OCI-LY1 (cell line): Measurements from ENCODE around the gene TMEM222.

Experiments
- H2AFZ ChIP-seq: fragments of 200-600 bp; sonication (generic), shearing (Covaris generic); 2 replicates; pipeline ENCODE4 v1.6.0; 2014; ENCODE audit warnings: antibody characterized with exemption, mild to moderate bottlenecking, low read length
- H3F3A ChIP-seq: fragments of 200-600 bp; sonication (generic), shearing (Covaris generic); 2 replicates; pipeline ENCODE4 v1.6.0; 2014; ENCODE audit warnings: mild to moderate bottlenecking, antibody characterized with exemption, low read length, moderate library complexity; ENCODE audit not compliant: insufficient read depth
- H3K27ac ChIP-seq: fragments of 200-600 bp; sonication (generic); 2 replicates; pipeline ENCODE4 v1.5.1; 2014; ENCODE audit warnings: low read length, mixed run types, mild to moderate bottlenecking, low read depth; ENCODE audit not compliant: poor library complexity, severe bottlenecking
- H3K27me3 ChIP-seq: fragments of 200-600 bp; sonication (generic); 2 replicates; pipeline ENCODE4 v1.6.0; 2014; ENCODE audit warnings: antibody characterized with exemption, mild to moderate bottlenecking, low read length, moderate library complexity; ENCODE audit not compliant: insufficient read depth
- H3K36me3 ChIP-seq: fragments of 200-600 bp; sonication (generic); 2 replicates; pipeline ENCODE4 v1.6.1; 2014; ENCODE audit warnings: mild to moderate bottlenecking, antibody characterized with exemption, low read length, moderate library complexity, mixed read lengths; ENCODE audit not compliant: insufficient read depth
- H3K4me1 ChIP-seq: fragments of 200-600 bp; sonication (generic); 2 replicates; pipeline ENCODE4 v1.5.1; 2014; ENCODE audit warnings: mild to moderate bottlenecking, low read length, moderate library complexity; ENCODE audit not compliant: insufficient read depth, severe bottlenecking
- H3K4me2 ChIP-seq: fragments of 200-600 bp; sonication (generic), shearing (Covaris generic); 2 replicates; pipeline ENCODE4 v1.6.1; 2014; ENCODE audit warnings: low read length
- H3K4me3 ChIP-seq: fragments of 200-600 bp; sonication (generic); 2 replicates; pipeline ENCODE4 v1.5.1; 2014; ENCODE audit warnings: low read length, low read depth, mild to moderate bottlenecking, mixed read lengths; ENCODE audit not compliant: poor library complexity, severe bottlenecking
- H3K79me2 ChIP-seq: fragments of 200-600 bp; shearing (Covaris generic); 2 replicates; pipeline ENCODE4 v1.6.1; 2016; ENCODE audit warnings: mixed run types, low read length, mixed read lengths; ENCODE audit not compliant: insufficient read depth
- H3K9ac ChIP-seq: fragments of 200-600 bp; sonication (generic), shearing (Covaris generic); 2 replicates; pipeline ENCODE4 v1.6.1; 2014; ENCODE audit warnings: mild to moderate bottlenecking, low read length, mixed read lengths
- H3K9me2 ChIP-seq: fragments of 200-600 bp; sonication (generic), shearing (Covaris generic); 2 replicates; pipeline ENCODE4 v1.6.1; 2014; ENCODE audit warnings: low read depth, mild to moderate bottlenecking, low read length, mixed read lengths
- H3K9me3 ChIP-seq: fragments of 200-600 bp; shearing (Covaris generic); 2 replicates; pipeline ENCODE4 v1.6.1; 2014; ENCODE audit warnings: low read length, mixed read lengths
- H4K20me1 ChIP-seq: fragments of 200-600 bp; sonication (generic), shearing (Covaris generic); 2 replicates; pipeline ENCODE4 v1.6.0; 2016; ENCODE audit warnings: mild to moderate bottlenecking, low read length; ENCODE audit not compliant: insufficient read depth
- CTCF ChIP-seq: fragments of 200-600 bp; sonication (generic), shearing (Covaris generic); IDR thresholded peaks from 2 replicates; pipeline ENCODE4 v1.5.1; 2017; ENCODE audit warnings: mild to moderate bottlenecking, antibody characterized with exemption, low read length, moderate library complexity, mixed read lengths
- EZH2 ChIP-seq: fragments of 200-600 bp; sonication (generic), shearing (Covaris generic); IDR thresholded peaks from 2 replicates; pipeline ENCODE4 v1.8.0; 2017; ENCODE audit warnings: borderline replicate concordance, mixed run types, mild to moderate bottlenecking, antibody characterized with exemption, low read length, moderate library complexity, mixed read lengths

The TMEM222 gene

GRCh38 chr1:27342778-27343638 is 21.0 kb downstream of the TMEM222 start:
- H3K4me3 ChIP-seq: peak overlapping the region; percentile 79
- H3K27me3 ChIP-seq: no peaks in the 10 kb centered on the region
- H3K9ac ChIP-seq: peak overlapping the region; percentile 76
- no peaks in the 10 kb centered on the region for H3K9me2 ChIP-seq
- H3K36me3 ChIP-seq: no peaks in the 10 kb centered on the region
- no peaks in the 10 kb centered on the region for H3K9me3 ChIP-seq
- TF ChIP-seq EZH2 (no peak), CTCF (no peak)
- H2AFZ ChIP-seq: no peak overlapping the region
- H3K4me1 ChIP-seq: peaks cover 39% of the 10 kb centered on the region
- H3K4me2 ChIP-seq: peak overlapping the region; percentile 93
- no peaks in the 10 kb centered on the region for H3K79me2 ChIP-seq
- H4K20me1 ChIP-seq: no peaks in the 10 kb centered on the region
- no peaks in the 10 kb centered on the region for H3F3A ChIP-seq
- peak overlapping the region; percentile 73 for H3K27ac ChIP-seq

GRCh38 chr1:27343639-27344025 is 21.7 kb downstream of the TMEM222 start:
- Histone ChIP-seq H3K4me3 (peak overlapping the region; percentile 79), H2AFZ (no peak overlapping the region), H3K36me3 (no peaks in the 10 kb centered on the region), H3K27ac (peak overlapping the region; percentile 73), H3K9ac (peak overlapping the region; percentile 76; the same call in 1 of the 2 replicates), H3K27me3 (no peaks in the 10 kb centered on the region), H3K9me2 (no peaks in the 10 kb centered on the region), H3K79me2 (no peaks in the 10 kb centered on the region), H3K4me2 (peak overlapping the region; percentile 93), H3K4me1 (peaks cover 39% of the 10 kb centered on the region), H3K9me3 (no peaks in the 10 kb centered on the region), H3F3A (no peaks in the 10 kb centered on the region), H4K20me1 (no peaks in the 10 kb centered on the region)
- TF ChIP-seq CTCF (no peak), EZH2 (no peak)

- Histone ChIP-seq H3K4me3 (no peak overlapping the region), H3K4me1 (peaks cover 43% of the 10 kb centered on the region), H2AFZ (no peak overlapping the region), H3K79me2 (no peaks in the 10 kb centered on the region), H4K20me1 (no peaks in the 10 kb centered on the region), H3K27me3 (no peaks in the 10 kb centered on the region), H3K9me2 (no peaks in the 10 kb centered on the region), H3K36me3 (no peaks in the 10 kb centered on the region), H3K9me3 (no peaks in the 10 kb centered on the region), H3F3A (no peaks in the 10 kb centered on the region), H3K4me2 (no peak overlapping the region), H3K27ac (no peak overlapping the region), H3K9ac (no peak overlapping the region)
- TF ChIP-seq CTCF: no peak
- TF ChIP-seq EZH2: no peak
Observed at GRCh38 chr1:27345272-27345671, 23.3 kb downstream of the TMEM222 start.
